HG03103 (cell line): ENCODE data around the gene RUNX2.

Experiments used
- ATAC-seq: cut with Tn5 transposase; IDR thresholded peaks from one replicate; pipeline ENCODE4 v1.9.1; 2021; ENCODE audit warnings: low read depth; ENCODE audit not compliant: unreplicated experiment

The RUNX2 gene

DNA sequence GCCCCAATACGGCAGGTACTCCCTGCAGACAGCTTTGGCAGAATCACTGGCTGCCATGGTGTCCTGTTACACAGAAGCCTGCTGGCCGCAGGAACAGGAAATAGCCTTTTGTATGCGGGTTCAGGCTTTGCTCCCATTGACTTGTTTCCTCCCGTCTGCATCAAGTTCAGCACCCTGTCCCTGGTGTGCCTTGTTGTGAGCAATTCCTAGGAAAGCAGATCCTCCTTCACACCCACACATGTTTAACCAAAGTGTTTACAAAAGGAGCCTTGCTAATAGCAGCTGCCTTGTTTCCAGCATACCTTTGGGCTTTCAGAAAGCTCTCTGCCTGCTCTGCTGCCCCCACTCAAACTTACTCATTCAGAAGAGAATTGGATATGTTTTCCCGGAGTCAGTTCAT, 176.8 kb downstream of the RUNX2 start:
- ATAC-seq, result no peak

DNA sequence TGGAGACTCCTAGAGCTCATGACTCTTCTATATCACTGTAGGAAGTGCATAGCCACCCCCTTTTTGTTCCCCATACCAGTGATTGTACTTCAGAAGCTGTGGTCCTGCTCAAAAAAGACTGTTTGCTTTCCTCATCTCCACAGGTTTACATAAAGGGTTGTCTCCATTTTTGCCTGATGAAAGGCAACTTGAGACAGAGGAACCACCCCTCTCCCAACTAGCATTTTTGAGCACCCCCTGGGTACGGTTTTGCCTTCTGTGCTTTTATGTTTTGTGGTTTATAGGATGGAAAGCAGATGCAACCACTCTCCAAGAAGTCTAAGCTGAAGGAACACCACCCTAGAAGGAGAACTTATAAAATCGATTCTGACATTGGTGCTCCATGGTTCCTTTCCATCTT, 177.3 kb downstream of the RUNX2 start:
- no peak for ATAC-seq

DNA sequence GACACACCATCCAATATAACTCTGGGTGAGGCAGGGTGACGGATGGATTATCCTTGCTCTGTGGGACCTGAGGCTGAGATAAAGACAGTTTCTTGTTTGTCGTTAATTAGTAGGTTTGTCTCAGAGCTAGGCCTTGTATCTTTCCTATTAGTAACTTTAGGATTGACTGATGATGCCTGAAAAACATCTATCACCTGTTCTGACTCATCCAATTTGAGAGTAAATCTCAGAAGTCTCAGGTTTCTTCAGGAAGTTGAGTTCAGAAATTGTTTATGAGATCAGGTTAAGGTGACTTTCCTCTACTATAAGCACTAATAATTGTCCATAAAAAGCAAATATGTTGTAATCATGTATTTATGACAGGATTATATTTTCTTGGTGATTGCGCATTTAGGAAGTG, 179.1 kb downstream of the RUNX2 start:
- ATAC-seq, result no peak

DNA sequence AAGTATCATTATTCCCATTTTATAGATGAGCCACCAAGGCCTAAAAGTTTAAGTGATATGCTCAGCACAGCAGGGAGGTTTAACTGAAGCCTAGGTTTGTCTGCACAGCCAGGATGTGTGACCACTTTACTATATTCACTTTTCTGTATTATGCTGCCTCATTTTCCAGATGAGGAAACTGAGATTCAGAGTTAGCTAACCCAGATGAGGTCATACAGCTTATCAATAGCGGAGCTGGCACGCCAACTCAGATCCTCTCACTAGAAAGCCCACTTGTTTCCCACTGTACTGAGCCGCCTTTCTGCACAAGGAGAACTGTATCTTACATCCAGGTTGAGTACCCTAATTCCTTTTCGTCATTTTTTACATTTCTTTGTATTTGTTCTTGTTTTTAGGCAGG, 181.3 kb downstream of the RUNX2 start:
- ATAC-seq, result no peak

DNA sequence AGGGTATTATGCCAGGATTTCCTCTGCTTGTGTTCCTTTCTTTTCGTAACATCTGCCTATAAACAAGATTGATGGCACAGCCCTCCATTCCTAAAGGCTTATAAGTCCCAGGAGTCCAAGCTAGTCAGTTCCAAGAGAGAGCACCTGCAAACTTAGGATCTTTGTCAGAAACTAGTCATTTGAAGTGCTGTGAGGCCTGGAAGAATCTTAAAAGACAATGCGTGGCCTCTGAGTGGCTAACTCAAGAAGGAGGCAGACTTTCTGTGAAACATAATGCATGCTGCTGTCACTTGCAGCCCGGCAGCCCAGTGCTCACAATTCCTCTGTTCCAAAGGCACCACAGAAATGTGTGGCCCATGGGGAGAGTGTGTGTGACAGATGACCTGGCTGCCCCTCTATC, 184.6 kb downstream of the RUNX2 start:
- ATAC-seq, result no peak

DNA sequence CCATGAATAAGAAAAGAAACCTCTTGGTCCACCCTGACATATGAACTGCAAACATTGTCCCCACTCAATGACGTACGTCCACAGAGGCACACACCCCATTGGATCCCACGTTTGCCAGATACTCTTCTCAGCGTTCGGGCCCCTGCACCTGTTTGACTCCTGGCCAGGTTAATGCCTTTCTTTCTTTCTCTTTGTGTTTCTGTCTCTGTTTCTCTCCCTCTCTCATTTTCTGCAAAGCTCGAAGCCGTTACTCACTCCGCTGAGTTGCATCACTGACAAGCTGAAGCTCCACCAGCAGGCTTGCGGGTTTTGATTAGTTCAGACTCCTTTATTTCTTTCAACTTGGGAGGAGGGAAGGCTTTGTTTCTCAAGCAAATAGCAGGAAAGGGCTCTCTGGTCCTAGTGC, 185.1 kb downstream of the RUNX2 start:
- no peak for ATAC-seq

DNA sequence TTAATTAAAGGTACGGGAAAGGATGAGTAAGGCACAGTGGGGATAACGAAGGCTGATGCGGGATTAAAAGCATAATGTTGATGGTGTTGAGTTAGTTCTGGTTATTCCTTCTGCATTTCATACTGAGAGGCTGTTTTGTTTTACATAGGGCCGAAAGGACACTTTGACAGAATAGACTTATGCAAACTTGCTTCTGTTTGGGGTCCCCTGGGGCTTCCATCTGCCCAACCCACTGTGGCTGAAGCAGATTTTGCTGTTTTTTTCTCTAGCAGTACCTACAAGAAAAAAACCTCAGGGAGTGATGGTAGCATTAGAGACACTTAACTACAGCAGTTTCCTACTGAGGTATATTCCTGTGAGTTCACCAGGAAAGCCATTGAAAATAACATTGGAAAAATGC, 185.7 kb downstream of the RUNX2 start:
- no peak for ATAC-seq

GRCh38 chr6:45514454-45515230, 186.5 kb downstream of the RUNX2 start:
- ATAC-seq, result no peak

DNA sequence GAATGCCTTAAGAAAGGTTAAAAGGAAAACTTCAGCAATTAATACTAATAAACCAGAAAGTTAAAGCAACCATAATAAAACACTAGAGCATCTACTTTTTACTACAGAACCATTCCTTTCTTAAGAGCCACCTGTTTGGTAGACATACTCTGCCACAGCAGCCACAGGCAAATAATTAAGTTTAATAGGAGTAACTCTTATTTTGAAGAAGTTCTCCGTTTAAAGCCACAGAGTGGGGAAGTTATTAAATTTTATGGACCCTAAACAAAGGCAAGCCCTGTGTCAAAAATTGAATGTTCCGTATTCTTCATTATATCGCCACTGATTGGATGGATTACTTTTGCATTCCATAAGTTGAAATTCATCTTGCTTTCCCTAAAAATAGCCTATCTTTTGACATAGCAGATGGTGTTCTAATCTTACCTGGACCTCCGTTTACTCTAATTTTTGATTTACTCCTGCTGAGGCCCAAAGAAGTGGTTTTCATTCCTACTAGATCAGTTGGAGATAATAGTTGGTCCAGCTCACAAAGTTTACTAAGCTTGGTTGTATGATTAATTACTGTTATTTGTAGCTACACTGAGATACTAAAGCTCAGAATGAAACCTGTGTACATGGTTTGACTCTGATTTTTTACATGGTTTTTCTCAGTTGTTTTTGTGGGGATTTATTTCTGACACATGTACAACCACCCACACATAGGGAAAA, 190.0 kb downstream of the RUNX2 start:
- no peak for ATAC-seq

DNA sequence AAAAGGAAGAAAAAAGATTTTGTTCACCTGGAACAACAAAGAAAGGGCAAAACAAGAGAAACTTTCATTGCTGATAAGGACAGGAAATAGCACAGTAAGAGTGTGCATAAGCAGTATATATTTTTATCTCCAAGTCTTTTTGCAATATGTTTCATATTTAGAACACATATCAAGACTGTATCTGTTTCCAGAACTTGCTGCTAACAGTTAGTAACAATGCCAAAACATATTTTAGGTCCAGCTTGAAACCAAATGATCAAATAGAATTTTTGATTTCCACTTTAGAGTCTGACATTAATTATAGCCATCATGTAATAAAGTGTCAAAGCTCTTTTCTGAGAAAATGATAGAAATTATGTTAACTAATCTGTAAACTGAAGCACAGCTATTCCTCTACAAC, 193.1 kb downstream of the RUNX2 start:
- no peak for ATAC-seq

DNA sequence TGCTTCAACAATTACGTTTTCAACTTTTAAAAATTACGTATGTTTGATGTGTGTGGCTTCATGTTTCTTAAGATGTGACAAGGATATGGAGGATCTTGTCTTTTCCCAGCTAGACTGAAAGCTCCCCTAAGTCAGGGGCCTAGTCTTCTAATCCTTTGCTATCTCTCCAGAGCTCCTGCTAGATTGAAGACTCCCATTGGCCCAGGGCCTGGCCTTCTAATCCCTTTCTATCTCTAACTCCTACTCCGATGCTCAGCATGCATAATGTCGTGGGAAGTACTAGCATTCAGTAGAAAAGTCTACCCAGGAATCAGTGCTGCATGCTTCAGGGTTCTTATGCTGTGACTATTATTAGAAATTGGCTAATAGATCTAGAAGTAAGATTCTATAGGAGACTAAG, 194.4 kb downstream of the RUNX2 start:
- ATAC-seq, result no peak

DNA sequence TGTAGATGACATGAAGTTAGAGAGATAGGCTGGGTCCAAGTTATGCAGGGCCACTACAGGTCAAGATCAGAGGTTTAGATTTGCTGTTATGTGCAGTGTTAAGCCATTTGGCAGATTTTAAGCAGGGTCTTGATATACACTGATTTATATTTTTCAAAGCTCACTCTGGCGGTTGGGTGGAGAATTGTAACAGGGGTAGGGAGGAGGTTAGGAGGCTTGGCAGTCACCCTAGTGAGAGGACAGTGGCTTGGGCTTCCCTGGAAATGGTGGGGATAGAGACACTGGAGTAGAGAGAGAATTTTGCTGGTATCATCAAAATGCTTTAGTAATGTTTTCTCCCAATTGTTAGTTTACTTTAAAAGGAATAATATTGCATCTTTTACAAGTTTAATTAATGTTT, 199.1 kb downstream of the RUNX2 start:
- ATAC-seq, result no peak

GRCh38 chr6:45531999-45532595, 204.0 kb downstream of the RUNX2 start:
- no peak for ATAC-seq

GRCh38 chr6:45532721-45533210, 204.6 kb downstream of the RUNX2 start:
- ATAC-seq, result no peak

- no peak for ATAC-seq
Observed at GRCh38 chr6:45533386-45533785, 205.3 kb downstream of the RUNX2 start.

- no peak for ATAC-seq
Observed at GRCh38 chr6:45535933-45536332, 207.8 kb downstream of the RUNX2 start.

DNA sequence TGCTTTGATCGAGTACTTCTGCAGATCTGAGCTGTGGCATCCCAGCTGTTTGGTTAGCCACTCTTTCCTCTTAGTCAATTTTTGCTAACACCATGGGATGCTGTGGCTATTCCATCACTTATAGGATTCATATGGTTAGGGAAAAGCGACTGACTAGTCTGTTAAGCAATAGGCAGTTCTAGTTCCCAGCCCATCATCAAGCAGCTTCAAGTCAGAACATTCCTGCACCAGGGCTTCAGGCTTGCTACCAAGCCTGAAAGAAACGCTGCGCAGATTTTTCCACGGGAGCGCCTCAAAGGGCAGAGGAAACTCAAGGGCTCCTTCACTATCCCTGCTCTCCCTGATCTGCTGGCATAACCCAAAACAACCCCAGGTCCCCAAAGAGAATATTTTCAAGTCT, 209.4 kb downstream of the RUNX2 start:
- no peak for ATAC-seq

DNA sequence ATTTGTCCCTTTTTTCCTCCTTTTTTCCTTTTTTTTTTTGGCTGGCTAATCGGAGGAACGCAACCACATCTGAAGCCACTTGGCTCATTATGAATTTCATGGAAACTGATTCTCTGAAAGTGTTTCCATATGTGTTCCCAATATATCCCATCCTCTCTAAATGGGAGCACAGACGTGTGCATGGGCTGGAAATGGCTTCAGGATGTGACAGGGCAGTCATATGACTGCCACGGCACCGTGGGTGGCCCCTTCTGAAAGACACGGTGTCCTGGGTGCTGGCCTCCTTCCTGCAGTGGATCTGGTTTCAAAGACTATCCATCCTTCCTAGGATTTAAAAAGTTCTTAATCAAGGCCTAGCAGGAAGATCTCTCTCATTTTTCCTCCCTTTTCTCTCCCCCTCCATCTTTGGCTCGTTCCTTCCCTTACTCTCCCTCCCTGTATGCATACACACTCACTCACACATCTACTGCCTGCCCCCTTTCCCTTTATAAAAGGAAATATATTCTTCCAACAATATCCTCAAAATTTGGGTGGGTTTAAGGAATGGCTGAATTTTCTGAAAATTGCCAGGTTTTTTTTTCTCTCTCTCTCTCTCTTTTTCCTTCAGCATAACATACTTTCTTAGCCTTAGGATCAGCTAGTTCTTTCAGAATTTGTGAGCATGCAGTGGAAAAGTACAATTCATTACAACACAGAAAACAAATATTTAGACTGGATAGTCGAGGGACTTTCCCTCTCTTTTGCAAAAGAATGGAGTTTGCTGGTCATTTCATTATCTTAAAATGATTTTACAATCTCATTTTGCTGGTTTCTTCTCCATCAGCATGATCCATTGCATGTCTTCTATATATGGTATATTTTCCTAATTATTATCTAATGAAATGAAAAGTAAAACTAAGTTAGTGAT, 210.8 kb downstream of the RUNX2 start:
- no peak for ATAC-seq

GRCh38 chr6:45540375-45540920, 212.3 kb downstream of the RUNX2 start:
- ATAC-seq, result no peak

- no peak for ATAC-seq
Observed at GRCh38 chr6:45541934-45542333, 213.8 kb downstream of the RUNX2 start.
